ENCODE results near the gene ANTXR2.
"Not testable (repeated sequence)": the region's sequence is repeated elsewhere in the genome, so short reads cannot be mapped to it uniquely, and the experiment has no call there.

The ANTXR2 gene

GRCh38 chr4:79917246-79917645 lies 155.8 kb downstream of the ANTXR2 start:
- DNase-seq, result no peak

- no peak for DNase-seq
Measured at GRCh38 chr4:79915246-79915645, 157.8 kb downstream of the ANTXR2 start.

DNA sequence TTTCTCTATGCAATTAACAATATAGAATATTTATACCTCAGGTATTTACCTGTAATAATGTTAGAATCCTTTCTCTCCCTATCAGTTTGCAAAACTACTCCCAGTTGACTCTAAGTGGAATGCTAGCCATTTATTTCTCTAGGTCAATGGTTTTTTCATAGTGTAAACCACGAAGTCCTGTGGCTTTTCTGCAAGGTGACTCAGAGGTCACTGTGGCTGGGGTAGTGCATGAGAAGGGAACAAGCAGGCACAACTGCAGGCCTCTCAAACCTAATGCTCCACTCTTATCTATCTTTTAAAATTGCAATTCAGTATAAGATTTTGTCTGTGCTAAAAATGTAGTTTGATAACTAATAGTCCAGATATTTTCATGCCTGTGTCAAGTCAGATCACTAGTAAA lies 159.4 kb downstream of the ANTXR2 start:
- DNase-seq, result no peak

GRCh38 chr4:79907001-79907400 lies 166.0 kb downstream of the ANTXR2 start:
- DNase-seq, result no peak

DNA sequence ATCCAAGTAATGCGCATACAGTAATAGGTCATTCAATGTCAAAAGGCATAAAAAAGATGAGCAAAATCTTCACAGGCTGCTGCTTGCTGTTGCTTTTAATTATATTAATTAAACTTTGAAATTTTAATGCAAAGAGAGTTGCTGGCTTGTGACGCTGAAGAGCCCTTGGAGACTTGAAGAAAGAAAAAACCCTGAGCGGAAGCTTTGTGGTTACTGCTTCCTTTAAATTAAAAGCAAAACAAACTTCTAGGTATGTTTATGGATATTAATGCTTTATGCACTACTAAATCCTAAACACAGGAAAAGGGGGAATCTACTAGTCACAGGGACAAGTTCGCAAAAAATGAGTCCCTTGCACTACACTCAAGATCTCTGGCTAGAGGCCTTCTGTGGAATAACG lies 166.7 kb downstream of the ANTXR2 start:
- no peak for DNase-seq

- DNase-seq, result no peak
Measured at GRCh38 chr4:79905212-79905611, 167.8 kb downstream of the ANTXR2 start.

- DNase-seq, result no peak
Measured at GRCh38 chr4:79904331-79904730, 168.7 kb downstream of the ANTXR2 start.

GRCh38 chr4:79900182-79900581 lies 172.8 kb downstream of the ANTXR2 start:
- no peak for DNase-seq

DNA sequence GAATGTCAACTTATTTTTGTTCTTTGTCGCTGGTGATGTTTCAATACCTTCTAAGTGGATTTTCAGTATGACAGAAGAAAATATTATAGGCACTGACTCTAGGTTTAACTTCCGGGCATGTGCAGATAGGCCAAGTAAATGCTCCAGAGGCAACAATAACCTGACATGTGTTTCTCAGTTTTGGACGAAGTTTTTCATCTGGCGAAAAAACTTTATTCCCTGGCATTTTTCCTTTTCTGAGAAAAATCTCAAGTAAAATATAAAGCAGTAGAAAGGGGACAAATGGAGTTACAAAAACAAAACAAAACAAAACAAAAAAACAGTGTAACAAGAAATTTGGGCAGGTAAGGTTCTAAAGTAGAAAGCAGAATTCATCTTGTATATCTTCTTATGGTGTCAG lies 173.5 kb downstream of the ANTXR2 start:
- DNase-seq, result no peak

DNA sequence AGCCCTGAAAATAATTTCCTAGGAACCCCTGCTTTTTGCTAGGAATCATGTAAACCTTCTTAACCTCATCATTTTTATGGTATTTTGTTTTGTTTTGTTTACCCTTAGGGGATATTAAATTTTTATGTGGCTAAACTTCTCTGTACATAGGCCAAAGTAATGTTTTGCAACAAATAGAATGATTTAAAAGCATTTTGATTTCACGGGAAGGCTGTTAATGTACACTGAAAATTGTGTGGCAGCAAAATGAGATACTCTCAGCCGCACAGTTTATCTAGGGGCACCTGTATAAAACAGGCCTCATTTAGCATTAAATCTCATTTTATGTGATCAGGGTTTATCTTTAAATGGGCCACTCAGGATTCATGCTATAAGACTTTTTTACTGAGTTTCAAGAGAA lies 175.0 kb downstream of the ANTXR2 start:
- no peak for DNase-seq

- DNase-seq, result no peak
Measured at GRCh38 chr4:79897174-79897573, 175.9 kb downstream of the ANTXR2 start.

DNA sequence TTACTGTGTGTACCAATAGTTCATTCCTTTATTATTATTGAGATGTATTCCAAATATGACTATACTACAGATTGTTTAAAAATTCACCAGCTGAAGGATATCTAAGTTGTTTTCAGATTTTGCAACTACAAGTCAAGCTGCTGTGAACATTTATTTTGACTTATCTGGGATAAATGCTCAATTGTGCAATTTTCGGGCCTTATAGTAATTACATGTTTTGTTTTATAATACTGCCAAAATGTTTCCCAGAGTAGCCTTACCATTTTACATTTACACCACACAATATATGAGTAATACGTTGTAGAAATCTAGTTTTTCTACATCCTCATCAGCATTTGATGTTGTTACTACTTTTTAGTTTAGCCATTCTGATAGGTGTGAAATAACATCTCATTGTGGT lies 179.6 kb downstream of the ANTXR2 start:
- DNase-seq, result no peak

DNA sequence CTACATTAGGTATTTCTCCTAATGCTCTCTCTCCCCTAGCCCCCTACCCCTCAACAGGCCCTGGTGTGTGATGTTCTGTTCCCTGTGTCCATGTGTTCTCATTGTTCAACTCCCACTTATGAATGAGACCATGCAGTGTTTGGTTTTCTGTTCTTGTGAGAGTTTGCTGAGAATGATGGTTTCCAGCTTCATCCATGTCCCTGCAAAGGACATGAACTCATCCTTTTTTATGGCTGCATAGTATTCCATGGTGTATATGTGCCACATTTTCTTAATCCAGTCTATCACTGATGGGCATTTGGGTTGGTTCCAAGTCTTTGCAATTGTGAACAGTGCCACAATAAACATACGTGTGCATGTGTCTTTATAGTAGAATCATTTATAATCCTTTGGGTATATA lies 184.0 kb downstream of the ANTXR2 start:
- not testable (repeated sequence) for DNase-seq

- no peak for DNase-seq
Measured at GRCh38 chr4:79886557-79886956, 186.5 kb downstream of the ANTXR2 start.

GRCh38 chr4:79886021-79886420 lies 187.0 kb downstream of the ANTXR2 start:
- no peak for DNase-seq

DNA sequence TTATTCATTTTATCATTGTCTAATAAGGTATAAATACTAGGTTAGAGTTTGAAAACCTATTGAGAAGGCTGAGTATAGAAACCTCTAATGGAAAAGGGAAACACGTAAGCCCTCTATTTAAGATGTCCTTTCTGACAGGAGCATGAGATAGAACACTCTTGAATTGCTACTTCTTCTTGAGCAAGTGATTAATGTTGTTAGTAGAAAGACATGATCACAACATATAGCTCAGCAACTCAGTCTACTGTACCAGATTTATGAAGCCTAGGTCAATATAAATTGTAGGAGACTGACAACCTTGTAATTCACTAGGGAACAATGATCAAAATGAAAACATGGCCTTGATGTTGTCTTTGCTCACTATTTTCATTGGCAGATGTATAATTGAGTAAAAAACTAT lies 189.7 kb downstream of the ANTXR2 start:
- DNase-seq, result no peak

DNA sequence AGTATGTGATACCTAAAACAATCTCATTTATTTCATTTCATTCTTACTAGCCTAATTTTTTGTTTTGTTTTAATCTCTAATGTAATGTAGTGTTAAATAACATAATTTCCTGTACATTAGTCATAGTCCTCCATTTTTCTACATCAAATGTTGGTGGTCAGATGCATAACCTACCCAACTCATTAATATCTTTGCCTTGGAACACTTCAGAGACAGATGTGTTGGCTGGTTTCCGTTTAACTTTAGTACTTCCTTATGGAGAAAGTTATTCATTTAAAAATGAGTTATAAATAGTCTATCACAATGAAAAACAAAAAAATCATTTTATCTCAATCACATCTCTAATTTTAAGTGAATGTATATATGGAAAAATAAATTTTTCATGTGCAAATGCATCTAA lies 190.2 kb downstream of the ANTXR2 start:
- DNase-seq, result no peak

- no peak for DNase-seq
Measured at GRCh38 chr4:79881407-79881806, 191.6 kb downstream of the ANTXR2 start.

DNA sequence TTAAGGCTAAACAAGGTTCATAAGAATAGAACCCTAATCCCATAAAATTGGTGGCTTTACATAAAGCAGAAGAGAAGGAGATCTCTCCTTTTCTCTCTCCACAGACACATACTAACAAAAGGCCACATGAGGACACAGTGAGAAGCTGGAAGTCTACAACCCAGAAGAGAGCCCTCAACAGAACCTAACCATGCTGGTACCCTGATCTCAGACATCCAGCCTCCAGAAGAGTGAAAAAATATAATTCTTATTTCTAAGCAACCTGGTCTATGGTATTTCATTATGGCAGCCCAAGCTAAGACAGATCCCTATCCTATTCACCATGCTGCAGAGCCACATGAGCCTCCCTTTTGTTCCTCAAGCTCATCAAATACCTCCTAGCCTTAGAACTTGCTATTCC lies 195.5 kb downstream of the ANTXR2 start:
- DNase-seq, result no peak

DNA sequence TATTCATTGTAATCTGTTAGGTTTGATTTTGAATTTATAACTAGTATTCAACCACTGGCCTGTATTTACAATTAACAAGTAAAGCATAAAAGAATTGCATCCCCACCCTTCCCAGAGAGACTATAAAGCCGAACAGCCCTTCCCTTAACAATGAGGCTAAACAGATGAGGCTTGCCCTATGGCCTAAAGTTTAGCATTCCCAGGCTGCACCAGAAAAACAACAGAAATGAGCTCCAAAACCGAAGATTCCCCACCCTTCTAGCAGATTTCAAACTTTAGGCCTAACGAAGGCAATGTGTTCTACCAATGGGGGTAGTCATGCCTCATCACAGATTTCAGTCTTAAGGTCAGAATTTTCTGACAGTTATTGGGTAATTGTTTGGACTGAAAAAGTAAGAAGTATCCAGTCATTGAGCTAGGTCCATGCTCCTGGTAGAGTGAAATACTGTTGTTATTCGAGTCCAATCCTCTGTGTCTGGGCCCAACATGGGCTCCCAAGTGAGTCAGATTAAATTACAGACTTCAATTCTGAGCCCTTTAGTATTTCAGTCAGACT lies 197.6 kb downstream of the ANTXR2 start:
- no peak for DNase-seq

DNA sequence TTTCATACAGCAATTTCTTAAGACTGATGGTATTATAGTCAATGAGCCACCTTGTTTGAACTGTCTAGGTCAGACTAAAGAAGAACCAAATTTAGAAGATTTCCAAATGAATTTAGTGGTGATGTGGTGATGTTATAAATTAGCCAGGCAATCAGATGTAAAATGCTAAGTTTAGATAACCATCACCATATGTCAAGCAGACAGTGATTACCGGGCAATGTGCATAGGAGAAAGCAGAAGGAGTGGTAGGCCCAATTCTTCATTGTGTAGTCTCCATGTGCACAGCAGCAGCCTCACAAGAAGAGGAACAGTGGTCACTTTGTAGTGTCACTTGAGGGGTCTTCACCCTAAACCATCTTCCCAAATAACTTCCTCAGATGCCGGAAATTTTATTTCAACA lies 198.8 kb downstream of the ANTXR2 start:
- no peak for DNase-seq

DNA sequence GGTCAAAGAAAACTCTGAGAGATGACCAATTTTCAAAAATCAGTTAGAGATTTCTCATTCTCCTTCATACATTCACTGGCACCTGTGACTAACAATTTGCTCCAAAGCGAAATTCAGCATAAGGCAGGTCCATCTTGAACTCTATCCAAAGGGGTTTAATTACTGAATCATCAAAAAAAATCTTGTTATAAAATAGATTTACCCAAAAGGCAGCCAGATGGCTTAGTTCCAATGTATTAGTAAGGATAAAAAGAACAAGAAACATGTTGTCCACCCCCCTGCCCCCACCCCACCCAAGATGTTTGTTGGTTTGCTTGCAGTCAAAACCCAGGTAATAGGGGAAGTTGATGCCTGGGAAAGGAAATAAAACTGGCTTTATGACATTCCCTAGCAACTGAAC lies 200.3 kb downstream of the ANTXR2 start:
- no peak for DNase-seq

GRCh38 chr4:79871961-79872360 lies 201.1 kb downstream of the ANTXR2 start:
- no peak for DNase-seq

DNA sequence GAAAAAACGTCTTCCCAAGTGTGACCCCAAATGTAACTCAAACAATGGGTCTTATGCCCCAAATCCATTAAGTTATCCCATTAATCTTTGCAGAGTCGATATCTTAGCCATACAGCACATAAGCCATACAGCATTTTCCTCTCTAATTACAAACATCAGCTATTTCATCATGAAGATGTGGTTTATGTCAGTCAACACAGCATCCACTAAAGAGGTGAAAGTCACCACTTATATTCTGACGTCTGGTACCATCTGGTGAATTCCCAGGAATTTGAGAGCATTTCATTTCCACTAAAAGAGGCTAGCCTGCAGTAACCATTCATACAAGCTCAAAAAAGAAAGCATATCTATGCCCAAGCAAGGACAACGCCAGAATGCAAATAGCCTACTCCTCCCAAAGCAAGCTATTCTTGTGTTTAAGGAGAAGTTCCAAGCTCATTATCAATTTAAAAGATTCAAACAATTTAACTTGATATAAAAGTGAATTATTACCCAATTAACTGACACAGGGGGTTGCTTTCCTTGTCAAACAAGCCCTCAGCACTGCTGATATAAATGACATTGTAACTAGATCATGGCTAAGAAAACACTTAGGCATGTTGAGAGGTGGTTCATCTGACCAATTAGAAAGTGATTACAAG lies 203.3 kb downstream of the ANTXR2 start:
- DNase-seq, result no peak

GRCh38 chr4:79865201-79865597 lies 207.8 kb downstream of the ANTXR2 start:
- no peak for DNase-seq
